ENCODE results near the gene SORCS2.

- TF ChIP-seq, protein P1, sequence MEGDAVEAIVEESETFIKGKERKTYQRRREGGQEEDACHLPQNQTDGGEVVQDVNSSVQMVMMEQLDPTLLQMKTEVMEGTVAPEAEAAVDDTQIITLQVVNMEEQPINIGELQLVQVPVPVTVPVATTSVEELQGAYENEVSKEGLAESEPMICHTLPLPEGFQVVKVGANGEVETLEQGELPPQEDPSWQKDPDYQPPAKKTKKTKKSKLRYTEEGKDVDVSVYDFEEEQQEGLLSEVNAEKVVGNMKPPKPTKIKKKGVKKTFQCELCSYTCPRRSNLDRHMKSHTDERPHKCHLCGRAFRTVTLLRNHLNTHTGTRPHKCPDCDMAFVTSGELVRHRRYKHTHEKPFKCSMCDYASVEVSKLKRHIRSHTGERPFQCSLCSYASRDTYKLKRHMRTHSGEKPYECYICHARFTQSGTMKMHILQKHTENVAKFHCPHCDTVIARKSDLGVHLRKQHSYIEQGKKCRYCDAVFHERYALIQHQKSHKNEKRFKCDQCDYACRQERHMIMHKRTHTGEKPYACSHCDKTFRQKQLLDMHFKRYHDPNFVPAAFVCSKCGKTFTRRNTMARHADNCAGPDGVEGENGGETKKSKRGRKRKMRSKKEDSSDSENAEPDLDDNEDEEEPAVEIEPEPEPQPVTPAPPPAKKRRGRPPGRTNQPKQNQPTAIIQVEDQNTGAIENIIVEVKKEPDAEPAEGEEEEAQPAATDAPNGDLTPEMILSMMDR (IDR thresholded peaks at IDR 0.05): no peak
- TF ChIP-seq POLR2A (IDR thresholded peaks at IDR 0.05): no peak
These were observed 364.2 kb downstream of the SORCS2 start for GRCh38 chr4:7556558-7556957.

Measured in uterus (tissue), 2 donors.